Motor neuron (in vitro differentiated cells): Measurements from ENCODE around the gene LYAR. TPM values are rescaled to one million over a fixed set of nuclear protein-coding genes. Genes with fewer than 3 reads are reported as not detected.

ENCODE experiments used
- ATAC-seq, 8 experiments: fragments of 200-7000 bp; cut with Tn5 transposase; replicated peaks in 6 of 8; 2 replicates each; pipeline ENCODE4 v1.8.0; 2021; ENCODE audit warnings: mild to moderate bottlenecking in 8 of 8, moderate library complexity in 8 of 8
- H3K27ac ChIP-seq, 2 donors: fragments of 250-450 bp; sonication (Bioruptor Pico); 2 replicates each; pipeline ENCODE4 v1.9.0; 2021; ENCODE audit warnings: antibody characterized with exemption in 2 of 2, mild to moderate bottlenecking in 2 of 2, moderate library complexity in 1 of 2
- H3K4me1 ChIP-seq, 2 donors: fragments of 250-450 bp; sonication (Bioruptor Pico); replicated peaks in 1 of 2; 2 replicates each; pipeline ENCODE4 v1.6.1; 2021; ENCODE audit warnings: antibody characterized with exemption in 2 of 2, mild to moderate bottlenecking in 2 of 2, moderate library complexity in 1 of 2
- H3K4me3 ChIP-seq, 5 donors: fragments of 250-450 bp; sonication (Bioruptor Pico); 2 replicates each; pipeline ENCODE4 v1.9.0; 2021; ENCODE audit warnings: antibody characterized with exemption in 5 of 5, mild to moderate bottlenecking in 5 of 5, moderate library complexity in 4 of 5
- WGBS, 10 experiments: fragments of 450-650 bp; shearing (Covaris generic); methylation state at CpG; one replicate each; pipeline ENCODE4 v1.0.0; 2022; 5-methylcytosine and 5-hydroxymethylcytosine counted together
- in situ Hi-C, 9 experiments: fragments of 400-800 bp; cut with MboI; loops; one replicate each; pipeline ENCODE4 v1.15.0; 2021; ENCODE audit warnings: low sequenced_read_pairs in 9 of 9, low pct_unique_long_range_greater_than_20kb in 2 of 9; ENCODE audit not compliant: unreplicated experiment in 9 of 9
- total RNA-seq, 8 experiments: library from RNA; unstranded; fragments of 300-600 nt; gene quantifications; 2 replicates each; pipeline versions ENCODE4 v1.2.3 to v1.2.4, GENCODE V29; 2022

Gene LYAR
- total RNA-seq, 8 experiments from 2014 or later, result 7.6 to 80.5 (median 15.5) TPM

- ATAC-seq, result no peak
- Histone ChIP-seq H3K4me3 (no peak overlapping the region), H3K4me1 (no peaks in the 10 kb centered on the region), H3K27ac (no peak overlapping the region)
- in situ Hi-C loops, result no loop called here
- WGBS, 10 experiments, result 71 to 95% (median 83%) methylated on average over 1 to 4 of the region's 4 CpGs; no CpG with 5 or more reads in 4 of the 10 experiments
Measured at GRCh38 chr4:4326166-4326565, 36.2 kb upstream of the LYAR start.

GRCh38 chr4:4325321-4325720 lies 35.4 kb upstream of the LYAR start:
- Histone ChIP-seq H3K4me3 (no peak overlapping the region), H3K27ac (no peak overlapping the region), H3K4me1 (no peaks in the 10 kb centered on the region)
- WGBS, 10 experiments, result 50 to 100% (median 100%) methylated on average over 1 to 5 of the region's 5 CpGs; no CpG with 5 or more reads in 4 of the 10 experiments
- in situ Hi-C loops, result no loop called here
- ATAC-seq, result no peak

GRCh38 chr4:4323705-4324534 lies 34.0 kb upstream of the LYAR start:
- no peaks in the 10 kb centered on the region for H3K4me1 ChIP-seq
- H3K4me3 ChIP-seq, result no peak overlapping the region
- in situ Hi-C loops, result no loop called here
- no peak overlapping the region for H3K27ac ChIP-seq
- 0 to 88% (median 64%) methylated on average over 1 to 7 of the region's 10 CpGs; no CpG with 5 or more reads in 2 of the 10 experiments for WGBS, 10 experiments
- no peak for ATAC-seq

GRCh38 chr4:4321951-4322688 lies 32.2 kb upstream of the LYAR start:
- 0 to 100% (median 83%) methylated on average over 1 to 13 of the region's 18 CpGs; no CpG with 5 or more reads in 1 of the 10 experiments for WGBS, 10 experiments
- in situ Hi-C loops, result no loop called here
- ATAC-seq, result no peak
- Histone ChIP-seq H3K4me3 (no peak overlapping the region), H3K27ac (no peak overlapping the region), H3K4me1 (no peaks in the 10 kb centered on the region)

- Histone ChIP-seq H3K4me3 (no peak overlapping the region), H3K27ac (no peak overlapping the region), H3K4me1 (no peaks in the 10 kb centered on the region)
- 60 to 100% (median 95%) methylated on average over 1 to 6 of the region's 26 CpGs; no CpG with 5 or more reads in 4 of the 10 experiments for WGBS, 10 experiments
- ATAC-seq, result no peak
- in situ Hi-C loops, result no loop called here
Measured at GRCh38 chr4:4320951-4321714, 31.2 kb upstream of the LYAR start.

- no peak overlapping the region for H3K4me3 ChIP-seq
- no peak overlapping the region for H3K27ac ChIP-seq
- no peaks in the 10 kb centered on the region for H3K4me1 ChIP-seq
- no peak for ATAC-seq
- in situ Hi-C loops, result no loop called here
- 71 to 100% (median 97%) methylated on average over 1 to 6 of the region's 15 CpGs; no CpG with 5 or more reads in 4 of the 10 experiments for WGBS, 10 experiments
Measured at GRCh38 chr4:4320528-4320927, 30.6 kb upstream of the LYAR start.

GRCh38 chr4:4317496-4318232 lies 27.7 kb upstream of the LYAR start:
- in situ Hi-C loops, result no loop called here
- WGBS, 10 experiments, result 75 to 100% (median 96%) methylated on average over 1 to 15 of the region's 23 CpGs; no CpG with 5 or more reads in 2 of the 10 experiments
- ATAC-seq, result no peak
- no peak overlapping the region for H3K4me3 ChIP-seq
- no peaks in the 10 kb centered on the region for H3K4me1 ChIP-seq
- H3K27ac ChIP-seq, result no peak overlapping the region

- 40 to 100% (median 80%) methylated on average over 1 to 9 of the region's 13 CpGs; no CpG with 5 or more reads in 3 of the 10 experiments for WGBS, 10 experiments
- Histone ChIP-seq H3K4me1 (no peaks in the 10 kb centered on the region), H3K27ac (no peak overlapping the region), H3K4me3 (no peak overlapping the region)
- ATAC-seq, result peak in 1 of 8 experiments; percentile 44
- in situ Hi-C loops, result no loop called here
Measured at GRCh38 chr4:4316150-4316495, 26.2 kb upstream of the LYAR start.

GRCh38 chr4:4315461-4316149 lies 25.7 kb upstream of the LYAR start:
- Histone ChIP-seq H3K4me1 (no peaks in the 10 kb centered on the region), H3K4me3 (no peak overlapping the region), H3K27ac (no peak overlapping the region)
- 33 to 100% (median 67%) methylated on average over 1 to 10 of the region's 12 CpGs for WGBS, 10 experiments
- peak in 1 of 8 experiments; percentile 29 for ATAC-seq
- in situ Hi-C loops, result no loop called here

GRCh38 chr4:4311193-4311592 lies 21.2 kb upstream of the LYAR start:
- ATAC-seq, result peak in 3 of 8 experiments; percentile 32 to 89 (median 75)
- Histone ChIP-seq H3K27ac (no peak overlapping the region), H3K4me3 (no peak overlapping the region), H3K4me1 (no peaks in the 10 kb centered on the region)
- WGBS, 10 experiments, result 0 to 100% (median 90%) methylated on average over 1 to 4 of the region's 4 CpGs
- in situ Hi-C loops, result no loop called here

GRCh38 chr4:4308800-4309441 lies 19.0 kb upstream of the LYAR start:
- 68 to 100% (median 84%) methylated on average over 2 to 8 of the region's 9 CpGs for WGBS, 10 experiments
- H3K4me3 ChIP-seq, result no peak overlapping the region
- ATAC-seq, result peak in 1 of 8 experiments; percentile 21
- no peak overlapping the region for H3K27ac ChIP-seq
- no peaks in the 10 kb centered on the region for H3K4me1 ChIP-seq
- in situ Hi-C loops, result no loop called here

GRCh38 chr4:4306920-4307319 lies 17.0 kb upstream of the LYAR start:
- ATAC-seq, result no peak
- Histone ChIP-seq H3K27ac (no peak overlapping the region), H3K4me1 (no peaks in the 10 kb centered on the region), H3K4me3 (no peak overlapping the region)
- in situ Hi-C loops, result no loop called here
- 91 to 96% (median 95%) methylated on average over 4 to 11 of the region's 11 CpGs; no CpG with 5 or more reads in 7 of the 10 experiments for WGBS, 10 experiments
